Hematopoietic multipotent progenitor cell treated with erythropoietin and hydrocortisone succinate and interleukin-3 and kit ligand, for 6 days (in vitro differentiated cells): ENCODE results near the gene PIAS1.
"Not testable (repeated sequence)": the region's sequence is repeated elsewhere in the genome, so short reads cannot be mapped to it uniquely, and the experiment has no call there.

Experiments
- DNase-seq: peaks from one replicate; pipeline ENCODE4 v3.0.0-alpha.2; 2015

PIAS1 gene

GRCh38 chr15:68038246-68038645, 15.9 kb upstream of the PIAS1 start:
- peak; percentile 73 for DNase-seq

- no peak for DNase-seq
These were observed 14.0 kb upstream of the PIAS1 start for GRCh38 chr15:68040144-68040543.

- no peak for DNase-seq
These were observed 11.8 kb upstream of the PIAS1 start for GRCh38 chr15:68042156-68042854.

- DNase-seq: no peak
These were observed 11.3 kb upstream of the PIAS1 start for GRCh38 chr15:68042855-68043222.

- DNase-seq: no peak
These were observed 8.5 kb upstream of the PIAS1 start for GRCh38 chr15:68045289-68046265.

- DNase-seq: no peak
These were observed 6.3 kb upstream of the PIAS1 start for GRCh38 chr15:68047826-68048225.

- peak; percentile 59 for DNase-seq
These were observed 3.0 kb upstream of the PIAS1 start for GRCh38 chr15:68051109-68051508.

GRCh38 chr15:68051907-68052306, 2.2 kb upstream of the PIAS1 start:
- no peak for DNase-seq

GRCh38 chr15:68052431-68052830, 1.7 kb upstream of the PIAS1 start:
- no peak for DNase-seq

GRCh38 chr15:68053001-68053400, 1.1 kb upstream of the PIAS1 start:
- no peak for DNase-seq

GRCh38 chr15:68054628-68055223, 611 bp downstream of the PIAS1 start:
- peak; percentile 57 for DNase-seq

GRCh38 chr15:68055224-68055705, 1.1 kb downstream of the PIAS1 start:
- DNase-seq: peak; percentile 64

- DNase-seq: peak; percentile 25
These were observed 2.2 kb downstream of the PIAS1 start for GRCh38 chr15:68056097-68056865.

GRCh38 chr15:68057034-68057433, 2.9 kb downstream of the PIAS1 start:
- DNase-seq: no peak

- no peak for DNase-seq
These were observed 3.6 kb downstream of the PIAS1 start for GRCh38 chr15:68057758-68058157.

- not testable (repeated sequence) for DNase-seq
These were observed 4.9 kb downstream of the PIAS1 start for GRCh38 chr15:68058970-68059369.

- DNase-seq: no peak
These were observed 5.5 kb downstream of the PIAS1 start for GRCh38 chr15:68059630-68060029.

GRCh38 chr15:68061171-68061570, 7.1 kb downstream of the PIAS1 start:
- no peak for DNase-seq

GRCh38 chr15:68061602-68062001, 7.5 kb downstream of the PIAS1 start:
- no peak for DNase-seq

GRCh38 chr15:68062214-68062613, 8.1 kb downstream of the PIAS1 start:
- no peak for DNase-seq

GRCh38 chr15:68062946-68063465, 8.9 kb downstream of the PIAS1 start:
- no peak for DNase-seq

- no peak for DNase-seq
These were observed 9.5 kb downstream of the PIAS1 start for GRCh38 chr15:68063606-68064005.
